ENCODE results near the gene EXPH5.

GRCh38 chr11:108591893-108592292 is 1.7 kb downstream of the EXPH5 start:
- TF ChIP-seq RAD51 (IDR thresholded peaks at IDR 0.05; ENCODE audit: borderline replicate concordance, low read depth) (no peak), KDM4B (IDR thresholded peaks at IDR 0.05; ENCODE audit: borderline replicate concordance in 2 of 2, low read depth in 1 of 2) (no peak), ELF4 (CRISPR knock-in tag; IDR thresholded peaks at IDR 0.05) (no peak)
- TF ChIP-seq, protein P1, sequence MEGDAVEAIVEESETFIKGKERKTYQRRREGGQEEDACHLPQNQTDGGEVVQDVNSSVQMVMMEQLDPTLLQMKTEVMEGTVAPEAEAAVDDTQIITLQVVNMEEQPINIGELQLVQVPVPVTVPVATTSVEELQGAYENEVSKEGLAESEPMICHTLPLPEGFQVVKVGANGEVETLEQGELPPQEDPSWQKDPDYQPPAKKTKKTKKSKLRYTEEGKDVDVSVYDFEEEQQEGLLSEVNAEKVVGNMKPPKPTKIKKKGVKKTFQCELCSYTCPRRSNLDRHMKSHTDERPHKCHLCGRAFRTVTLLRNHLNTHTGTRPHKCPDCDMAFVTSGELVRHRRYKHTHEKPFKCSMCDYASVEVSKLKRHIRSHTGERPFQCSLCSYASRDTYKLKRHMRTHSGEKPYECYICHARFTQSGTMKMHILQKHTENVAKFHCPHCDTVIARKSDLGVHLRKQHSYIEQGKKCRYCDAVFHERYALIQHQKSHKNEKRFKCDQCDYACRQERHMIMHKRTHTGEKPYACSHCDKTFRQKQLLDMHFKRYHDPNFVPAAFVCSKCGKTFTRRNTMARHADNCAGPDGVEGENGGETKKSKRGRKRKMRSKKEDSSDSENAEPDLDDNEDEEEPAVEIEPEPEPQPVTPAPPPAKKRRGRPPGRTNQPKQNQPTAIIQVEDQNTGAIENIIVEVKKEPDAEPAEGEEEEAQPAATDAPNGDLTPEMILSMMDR (IDR thresholded peaks at IDR 0.05 in 2 of 3, conservative IDR thresholded peaks at IDR 0.05 in 1 of 3; ENCODE audit: insufficient read depth in 2 of 3, low read depth in 1 of 3, low read length in 3 of 3): no peak
